Renal pelvis (tissue), 12 donors: ENCODE measurements around the gene CRYGD. TPM values are rescaled to one million over a fixed set of nuclear protein-coding genes. Genes with fewer than 3 reads are reported as not detected.
"Not testable (repeated sequence)": the region's sequence is repeated elsewhere in the genome, so short reads cannot be mapped to it uniquely, and the experiment has no call there.

Experiments used
- DNase-seq: peaks from one replicate; pipeline ENCODE4 v3.0.0-alpha.2; 2013
- long read RNA-seq, 16 experiments: transcript quantifications; one replicate each; lab custom pipeline, GENCODE V29; 2026
- polyA plus RNA-seq, 3 donors: library from polyadenylated mRNA; unstranded; fragments of 120-200 nt; gene quantifications; one replicate each; pipeline ENCODE4 v1.2.1, GENCODE V29; 2013; ENCODE audit not compliant: insufficient read length in 3 of 3

Gene CRYGD
- under 1 TPM in 1 of 3 donors, not detected in 2; 0.26 TPM for polyA plus RNA-seq
- long read RNA-seq, donor 1 = 0 reads
- long read RNA-seq, donor 2, partial matches to known transcripts = 0 of 1 reads
- long read RNA-seq, donor 2, other reads (novel, unspliced or antisense) = 0 of 1 reads
- long read RNA-seq, donor 3 = 0 reads
- long read RNA-seq, donor 4, partial matches to known transcripts = 0 of 2 reads
- long read RNA-seq, donor 4, other reads (novel, unspliced or antisense) = 0 of 2 reads
- long read RNA-seq, donor 5 = 0 reads
- long read RNA-seq, donor 6 = 0 reads
- long read RNA-seq, donor 7 = 0 reads
- long read RNA-seq, donor 8 = 0 reads
- long read RNA-seq, donor 9 = 0 reads
- long read RNA-seq, donor 10 = 0 reads
- long read RNA-seq, donor 11 = 0 reads
- long read RNA-seq, donor 12 = 0 reads
- long read RNA-seq, donor 13 = 0 reads
- long read RNA-seq, donor 14 = 0 reads
- long read RNA-seq, donor 15, partial matches to known transcripts = 0 of 4 reads
- long read RNA-seq, donor 15, other reads (novel, unspliced or antisense) = 0 of 4 reads
- long read RNA-seq, donor 16 = 0 reads

GRCh38 chr2:208124013-208124715, at the start of gene CRYGD:
Gene CRYGD, minus strand, starts transcription at chr2:208124524. Its CDS starts 51 bp downstream, at chr2:208124473.
- DNase-seq = not testable (repeated sequence)

GRCh38 chr2:208172125-208172524, 47.8 kb upstream of the CRYGD start:
- DNase-seq = no peak

DNA sequence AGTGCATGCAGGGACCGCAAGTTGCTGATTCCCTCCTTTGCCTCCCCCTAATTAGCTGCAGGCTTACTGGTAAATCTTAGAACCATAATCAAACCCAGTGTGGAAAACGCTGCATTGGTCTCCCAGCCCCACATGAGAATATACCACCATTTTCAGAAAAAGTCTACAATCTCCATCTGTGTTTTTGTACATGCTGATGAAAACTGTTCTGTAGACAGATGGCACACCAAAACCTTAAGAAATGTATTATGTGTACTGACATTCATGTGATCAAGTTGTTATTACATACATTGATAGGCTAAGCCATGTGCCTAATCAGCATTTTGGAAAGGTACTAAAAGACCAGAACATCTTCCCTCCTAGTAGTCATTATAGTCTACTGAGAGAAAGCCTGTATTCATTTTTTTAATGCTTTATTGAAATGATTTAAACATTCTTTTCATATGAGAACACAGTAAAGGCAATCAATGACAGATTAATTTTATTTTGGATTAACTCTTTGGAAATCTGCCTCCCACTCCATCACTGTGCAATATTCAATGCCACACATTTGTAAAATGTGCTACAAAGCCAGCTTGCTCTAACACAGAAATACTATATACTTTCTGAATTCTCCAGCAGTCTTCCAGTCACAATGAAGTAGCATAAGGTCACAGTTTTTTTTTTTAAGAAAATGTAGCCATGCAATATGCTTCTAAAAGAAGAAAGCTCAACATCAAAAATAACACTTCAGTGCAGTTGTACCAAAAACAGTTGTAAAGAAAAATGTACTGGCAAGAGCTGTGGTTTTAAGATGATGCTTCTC, 40.8 kb upstream of the CRYGD start:
- DNase-seq = no peak

- no peak for DNase-seq
These were observed 39.2 kb upstream of the CRYGD start, which contains the start of gene CRYGA for GRCh38 chr2:208163489-208163888. Gene CRYGA, minus strand, starts transcription at chr2:208163589. Its CDS starts 33 bp downstream, at chr2:208163556.

DNA sequence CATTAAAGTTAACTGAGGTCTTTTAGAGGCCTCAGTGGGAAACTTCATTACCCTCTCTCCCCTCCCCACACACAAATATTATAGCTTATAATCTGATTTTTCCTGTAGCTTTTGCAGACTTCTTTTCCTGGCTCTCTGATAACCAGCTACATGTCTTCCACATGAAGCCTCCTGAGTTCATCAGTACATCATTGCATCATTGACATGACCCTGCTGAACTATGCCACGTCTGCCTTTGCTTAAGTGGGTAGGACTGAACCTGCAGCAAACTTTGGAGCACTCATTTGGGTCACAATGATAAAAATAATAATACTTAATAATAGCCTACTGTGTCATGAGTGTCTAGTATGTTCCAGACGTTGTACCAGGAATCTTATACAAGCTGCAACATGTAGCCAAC, 32.1 kb upstream of the CRYGD start:
- no peak for DNase-seq

- DNase-seq = no peak
These were observed 28.8 kb upstream of the CRYGD start for GRCh38 chr2:208153156-208153555.

GRCh38 chr2:208150956-208151355, 26.6 kb upstream of the CRYGD start:
- DNase-seq = no peak

GRCh38 chr2:208150094-208150493, 25.8 kb upstream of the CRYGD start:
- DNase-seq = no peak

DNA sequence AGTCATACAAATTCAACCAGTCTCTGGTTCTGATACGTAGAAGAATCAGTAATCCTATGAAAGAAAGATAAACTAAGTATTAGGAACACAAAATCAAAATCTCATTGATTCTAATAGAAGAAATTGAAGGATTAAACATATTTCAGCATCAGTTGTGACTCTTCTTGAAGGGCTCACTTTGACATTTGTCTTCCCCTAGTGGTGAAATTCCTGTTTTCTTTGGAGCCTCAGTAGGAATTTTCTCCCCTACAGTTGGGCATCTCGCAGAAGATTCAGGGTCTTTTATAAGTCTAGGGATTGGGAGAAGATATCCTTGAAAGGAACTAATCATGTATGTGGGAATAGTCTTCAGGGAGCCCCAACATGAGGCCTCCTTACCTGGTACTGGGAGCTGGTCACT, 24.5 kb upstream of the CRYGD start:
- no peak for DNase-seq

DNA sequence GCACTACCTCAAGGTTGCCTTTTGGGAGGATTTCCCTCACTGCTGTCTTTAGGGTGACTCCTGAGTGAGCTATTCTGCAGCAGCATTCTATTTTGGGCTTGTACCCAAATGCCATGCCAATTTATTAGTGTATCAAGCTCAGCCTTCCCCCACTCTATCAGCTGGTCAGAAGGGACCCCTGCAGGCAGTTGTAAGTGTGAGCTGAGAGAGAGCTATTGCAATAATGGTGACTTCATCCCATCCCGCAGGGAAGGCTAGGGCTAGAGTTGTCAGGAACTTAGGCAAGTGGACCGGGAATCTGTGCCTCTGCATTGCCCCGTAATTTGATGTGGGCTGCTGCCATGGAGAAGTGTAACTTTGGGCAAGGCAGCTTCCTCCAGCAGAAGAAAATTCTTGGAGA, 23.4 kb upstream of the CRYGD start:
- no peak for DNase-seq

DNA sequence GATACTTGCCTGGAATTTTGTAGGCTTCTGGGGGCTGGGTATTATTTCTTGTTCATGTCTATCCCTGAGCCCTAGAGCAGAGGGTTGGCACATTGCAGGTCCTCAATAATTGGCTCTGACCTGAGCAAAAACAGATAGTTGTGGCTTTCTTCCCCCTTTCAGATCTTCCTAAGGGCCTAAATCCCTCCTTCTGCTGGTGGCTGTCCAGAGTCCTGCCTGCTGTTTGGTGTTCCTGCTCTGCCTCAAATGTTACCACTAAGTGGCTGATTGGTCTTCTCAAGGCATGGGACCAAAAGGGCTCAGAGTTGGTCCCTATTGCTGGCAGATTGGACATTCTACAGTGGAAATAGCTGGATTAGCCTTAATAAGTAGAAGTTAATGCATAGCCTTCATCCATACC, 22.7 kb upstream of the CRYGD start:
- DNase-seq = no peak

GRCh38 chr2:208146006-208146405, 21.7 kb upstream of the CRYGD start, which contains the start of gene CRYGB:
Gene CRYGB, minus strand, starts transcription at chr2:208146158. Its CDS starts 38 bp downstream, at chr2:208146120.
- DNase-seq = no peak

GRCh38 chr2:208142925-208143799, 18.8 kb upstream of the CRYGD start:
- no peak for DNase-seq

GRCh38 chr2:208142240-208142924, 18.1 kb upstream of the CRYGD start:
- no peak for DNase-seq

DNA sequence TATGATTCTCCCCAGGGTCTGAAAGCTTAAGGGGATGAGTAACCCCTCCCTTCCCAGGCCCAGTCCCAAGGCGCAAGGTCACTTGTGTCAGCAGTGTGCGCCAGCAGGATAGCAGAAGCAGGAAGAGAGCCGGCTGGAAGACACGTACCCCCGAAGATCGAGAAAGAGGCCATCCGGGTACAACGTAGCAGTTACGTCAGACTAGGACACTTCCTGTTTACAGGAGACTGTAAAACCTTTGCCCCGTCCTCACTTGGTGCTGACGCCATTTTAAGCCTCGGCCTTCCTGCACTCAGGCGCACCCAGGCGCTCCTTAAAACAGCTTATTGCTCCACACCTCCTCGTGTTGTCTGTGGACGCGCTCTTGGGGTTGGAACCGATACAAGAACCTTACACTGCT, 15.1 kb upstream of the CRYGD start:
- no peak for DNase-seq

- not testable (repeated sequence) for DNase-seq
These were observed 14.0 kb upstream of the CRYGD start for GRCh38 chr2:208138334-208138733.

GRCh38 chr2:208136716-208137094, 12.4 kb upstream of the CRYGD start:
- no peak for DNase-seq

- no peak for DNase-seq
These were observed 11.7 kb upstream of the CRYGD start for GRCh38 chr2:208135794-208136715.

- no peak for DNase-seq
These were observed 10.7 kb upstream of the CRYGD start for GRCh38 chr2:208134928-208135586.
